RCC 7860 (cell line): ENCODE results near the gene SEC14L6.
"Not testable (repeated sequence)": the region's sequence is repeated elsewhere in the genome, so short reads cannot be mapped to it uniquely, and the experiment has no call there.

Experiments used
- DNase-seq: peaks from one replicate; pipeline ENCODE4 v3.0.0-alpha.2; 2015; ENCODE audit warnings: low spot score
- FAIRE-seq: peaks from 2 replicates; lab custom pipeline; 2012; peaks lifted over from hg19 to GRCh38; lab: Jason Lieb, UNC

SEC14L6 gene

GRCh38 chr22:30546616-30547015, at the start of gene SEC14L6:
SEC14L6 (minus strand) TSS chr22:30546741; CDS start chr22:30546682, 59 bp downstream.
- no peak for FAIRE-seq
- no peak for DNase-seq

GRCh38 chr22:30596199-30596598, 49.7 kb upstream of the SEC14L6 start:
- FAIRE-seq (no peak), DNase-seq (no peak)

GRCh38 chr22:30592360-30592713, 45.8 kb upstream of the SEC14L6 start:
- not testable (repeated sequence) for DNase-seq, FAIRE-seq

GRCh38 chr22:30591588-30592359, 45.2 kb upstream of the SEC14L6 start, which contains the start of gene PES1:
PES1 (minus strand) TSS chr22:30591910; CDS start chr22:30591833, 77 bp downstream.
- peak; percentile 89 for FAIRE-seq
- DNase-seq: peak; percentile 96

GRCh38 chr22:30591191-30591587, 44.6 kb upstream of the SEC14L6 start:
- FAIRE-seq: no peak
- DNase-seq: peak; percentile 10

- no peak for FAIRE-seq
- DNase-seq: no peak
These were observed 39.9 kb upstream of the SEC14L6 start for GRCh38 chr22:30586414-30586813.

- DNase-seq (no peak), FAIRE-seq (no peak)
These were observed 37.9 kb upstream of the SEC14L6 start for GRCh38 chr22:30584441-30584840.

- DNase-seq (no peak), FAIRE-seq (no peak)
These were observed 36.4 kb upstream of the SEC14L6 start for GRCh38 chr22:30582788-30583545.

- no peak for DNase-seq
- no peak for FAIRE-seq
These were observed 35.5 kb upstream of the SEC14L6 start for GRCh38 chr22:30582051-30582450.

- FAIRE-seq (no peak), DNase-seq (no peak)
These were observed 34.4 kb upstream of the SEC14L6 start for GRCh38 chr22:30580896-30581295.

- no peak for FAIRE-seq
- no peak for DNase-seq
These were observed 31.9 kb upstream of the SEC14L6 start for GRCh38 chr22:30578481-30578880.

- FAIRE-seq (no peak), DNase-seq (no peak)
These were observed 29.3 kb upstream of the SEC14L6 start for GRCh38 chr22:30575859-30576258.

- DNase-seq (peak; percentile 48), FAIRE-seq (no peak)
These were observed 28.6 kb upstream of the SEC14L6 start for GRCh38 chr22:30574997-30575671.

- no peak for FAIRE-seq
- peak; percentile 52 for DNase-seq
These were observed 27.8 kb upstream of the SEC14L6 start, which contains the start of gene GAL3ST1 for GRCh38 chr22:30574095-30574981. GAL3ST1 (minus strand) TSS chr22:30574665; CDS start chr22:30557392, 17,273 bp downstream.

- DNase-seq: no peak
- no peak for FAIRE-seq
These were observed 27.1 kb upstream of the SEC14L6 start for GRCh38 chr22:30573594-30574094.

- DNase-seq (peak; percentile 32), FAIRE-seq (peak; percentile 74)
These were observed 26.5 kb upstream of the SEC14L6 start for GRCh38 chr22:30572840-30573593.

GRCh38 chr22:30572210-30572609, 25.7 kb upstream of the SEC14L6 start:
- FAIRE-seq: no peak
- DNase-seq: no peak

- no peak for DNase-seq
- no peak for FAIRE-seq
These were observed 23.2 kb upstream of the SEC14L6 start for GRCh38 chr22:30569674-30570202.

GRCh38 chr22:30568137-30568805, 21.7 kb upstream of the SEC14L6 start:
- DNase-seq (no peak), FAIRE-seq (no peak)
